Measurements from ENCODE around the gene PCDH17. TPM values are rescaled to one million over a fixed set of nuclear protein-coding genes. Genes with fewer than 3 reads are reported as not detected.

Gene PCDH17
- total RNA-seq, 2 donors from 2014 or later = 1.2 to 1.8 TPM

- intact Hi-C loops (cut with DNase I, micrococcal nuclease) = no loop called here
- no peak for DNase-seq
- no peak for ATAC-seq
These were observed 50.7 kb downstream of the PCDH17 start for GRCh38 chr13:57682128-57682716.

DNA sequence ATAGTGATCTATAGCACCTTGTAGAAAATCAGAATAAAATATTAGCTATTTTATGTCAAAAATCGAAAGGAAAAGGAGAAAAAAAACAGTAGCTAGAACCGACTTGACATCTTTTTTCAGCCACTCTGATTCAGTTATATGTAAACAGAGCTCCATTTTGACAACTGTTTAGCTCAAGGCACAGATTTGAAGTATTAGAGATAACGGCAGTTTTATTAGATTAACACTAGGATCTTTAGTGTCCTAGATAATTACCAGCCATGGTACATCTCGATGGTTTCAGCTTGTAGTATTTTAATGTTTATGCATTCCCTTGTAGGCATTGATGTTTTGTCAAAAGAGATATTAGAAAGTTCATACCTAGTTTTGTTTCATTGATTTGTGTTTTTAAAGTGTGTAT lies 67.3 kb downstream of the PCDH17 start:
- intact Hi-C loops (cut with DNase I, micrococcal nuclease) = no loop called here
- no peak for DNase-seq
- ATAC-seq = no peak

DNA sequence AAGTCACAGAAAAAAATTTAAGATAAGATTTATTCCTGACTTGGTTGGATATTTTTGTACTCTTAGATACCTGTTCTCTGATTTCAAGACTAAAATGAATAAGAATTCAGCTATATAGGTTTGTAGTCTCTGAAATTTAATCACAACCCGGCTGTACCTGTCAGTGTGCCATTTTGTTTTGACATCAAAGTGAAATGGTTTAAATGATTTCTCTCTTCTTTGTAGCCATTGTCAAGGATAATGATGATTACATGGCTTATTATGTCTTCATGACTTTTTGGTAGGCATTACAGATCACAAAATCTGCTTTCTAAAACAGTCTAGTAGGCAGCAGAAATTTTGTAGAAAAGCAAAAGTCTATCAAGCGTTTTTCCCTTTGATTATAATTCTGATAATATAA lies 72.5 kb downstream of the PCDH17 start:
- intact Hi-C loops (cut with DNase I, micrococcal nuclease) = no loop called here
- ATAC-seq = no peak
- DNase-seq = no peak

GRCh38 chr13:57716295-57716694 lies 84.8 kb downstream of the PCDH17 start:
- no peak for ATAC-seq
- DNase-seq = no peak
- intact Hi-C loops (cut with DNase I, micrococcal nuclease) = no loop called here

- DNase-seq (no peak), ATAC-seq (no peak)
- intact Hi-C loops (cut with DNase I, micrococcal nuclease) = no loop called here
These were observed 93.1 kb downstream of the PCDH17 start for GRCh38 chr13:57724486-57725272.

DNA sequence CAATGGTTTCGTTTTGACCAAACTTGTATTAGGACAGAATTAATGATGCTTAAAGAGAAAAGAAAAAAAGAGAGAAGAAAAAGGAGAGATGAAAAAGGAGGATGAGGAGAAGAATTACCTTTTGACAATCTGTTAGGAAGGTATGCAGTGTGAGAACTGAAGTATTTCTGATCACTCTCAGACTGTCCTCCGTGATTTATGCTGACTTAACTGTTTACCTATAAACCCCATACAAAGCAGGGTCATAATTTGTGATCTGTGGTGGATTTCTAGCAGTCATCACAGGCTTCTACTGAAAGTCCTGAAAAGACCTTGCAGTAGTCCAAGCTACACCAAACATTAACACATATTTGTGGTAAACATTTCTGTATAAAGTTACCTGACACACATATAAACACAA lies 93.9 kb downstream of the PCDH17 start:
- DNase-seq = no peak
- ATAC-seq = no peak
- intact Hi-C loops (cut with DNase I, micrococcal nuclease) = no loop called here

- DNase-seq = no peak
- intact Hi-C loops (cut with DNase I, micrococcal nuclease) = no loop called here
- no peak for ATAC-seq
These were observed 95.4 kb downstream of the PCDH17 start for GRCh38 chr13:57726981-57727380.

- DNase-seq = no peak
- no peak for ATAC-seq
These were observed 102.8 kb downstream of the PCDH17 start for GRCh38 chr13:57734306-57734705.

DNA sequence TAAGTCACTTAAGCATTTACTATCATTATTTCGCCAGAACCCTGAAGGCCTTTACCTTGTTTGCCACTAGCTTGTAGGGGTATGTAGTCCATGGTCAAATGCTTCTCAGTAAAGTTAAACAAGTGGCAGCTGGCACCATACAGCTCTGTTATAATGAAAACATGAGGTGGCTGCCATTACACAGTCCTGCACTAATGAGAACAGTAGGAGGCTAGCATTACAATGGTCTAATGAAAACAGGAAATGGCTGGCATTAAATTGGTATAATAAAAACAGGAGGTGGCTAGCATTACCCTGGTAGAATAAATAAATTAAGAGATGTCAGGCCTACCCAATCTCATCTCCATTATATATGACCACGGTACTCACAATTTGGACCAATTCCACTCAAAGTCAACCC lies 107.5 kb downstream of the PCDH17 start:
- intact Hi-C loops (cut with DNase I, micrococcal nuclease) = no loop called here
- no peak for DNase-seq
- ATAC-seq = no peak

More at GRCh38 chr13:57734306-57734705, 102.8 kb downstream of the PCDH17 start:
- intact Hi-C loops (cut with DNase I, micrococcal nuclease) = no loop called here

DNA sequence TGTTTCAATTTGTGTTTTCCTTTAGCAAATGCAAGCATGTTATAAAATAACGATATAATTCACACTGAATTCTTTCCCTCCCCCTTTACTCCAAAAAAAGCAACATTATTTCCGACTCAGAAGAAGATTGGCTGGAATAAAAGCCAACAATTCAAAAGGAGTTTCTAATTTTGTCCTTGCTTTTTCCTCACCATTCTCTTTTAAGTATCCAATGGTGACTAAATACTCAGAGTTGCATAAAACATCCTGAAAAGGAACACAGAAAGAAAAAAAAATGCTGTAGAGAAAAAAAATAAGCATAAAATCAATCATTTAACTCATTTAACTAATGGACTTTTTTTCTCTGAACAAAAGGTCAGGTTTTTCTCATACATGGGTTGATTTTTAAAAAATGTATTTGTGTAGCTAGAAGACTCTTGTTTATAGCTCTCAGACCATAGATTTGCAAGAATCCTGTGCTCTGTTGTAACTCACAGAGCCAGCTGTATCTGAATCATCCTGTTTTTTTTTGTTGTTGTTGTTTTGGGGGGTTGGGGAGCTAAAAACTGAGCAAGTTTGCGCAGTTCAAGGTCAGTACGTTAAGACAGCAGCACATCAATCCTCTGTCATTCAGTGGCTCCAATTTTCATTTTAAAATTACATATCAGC lies 108.1 kb downstream of the PCDH17 start:
- DNase-seq = no peak
- no peak for ATAC-seq
- intact Hi-C loops (cut with DNase I, micrococcal nuclease) = no loop called here

- intact Hi-C loops (cut with DNase I, micrococcal nuclease) = no loop called here
- DNase-seq (no peak), ATAC-seq (no peak)
These were observed 109.2 kb downstream of the PCDH17 start for GRCh38 chr13:57740719-57741118.

DNA sequence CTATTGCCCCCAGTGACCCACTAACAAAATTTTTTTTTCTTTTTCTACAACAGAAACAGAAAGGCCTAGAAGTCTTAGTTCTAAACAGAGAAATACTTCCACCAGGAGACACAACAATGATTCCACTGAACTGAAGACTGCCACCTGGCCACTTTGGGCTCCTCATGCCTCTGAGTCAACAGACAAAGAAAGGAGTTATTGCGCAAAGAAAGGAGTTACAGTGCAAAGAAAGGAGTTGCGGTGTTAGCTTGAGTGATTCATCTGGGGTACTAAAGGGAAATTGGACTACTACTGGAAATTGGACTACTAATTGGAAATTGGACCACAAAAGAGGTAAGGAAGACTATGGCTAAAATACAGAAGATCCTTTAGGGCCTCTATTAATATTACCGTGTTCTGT lies 116.6 kb downstream of the PCDH17 start:
- DNase-seq (no peak), ATAC-seq (no peak)
- intact Hi-C loops (cut with DNase I, micrococcal nuclease) = no loop called here

DNA sequence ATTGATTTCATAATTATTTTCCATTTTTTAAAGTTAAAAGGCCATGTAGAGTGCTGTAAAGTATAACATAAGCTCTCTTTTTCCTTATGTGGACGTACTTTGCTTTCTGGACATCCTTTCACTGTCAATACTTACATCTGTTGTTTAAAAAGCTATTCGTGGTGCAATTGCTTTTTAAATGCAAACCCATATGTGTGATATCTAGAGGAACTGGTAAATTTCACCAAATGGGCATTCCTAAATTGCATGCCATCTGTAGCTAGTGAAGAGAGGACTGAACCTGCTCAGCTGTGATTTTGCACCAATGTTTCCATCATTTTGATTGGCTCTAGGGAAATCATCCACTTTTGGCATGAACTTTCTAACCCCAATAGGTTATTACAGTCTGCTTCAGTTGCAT lies 129.4 kb downstream of the PCDH17 start:
- DNase-seq = no peak
- intact Hi-C loops (cut with DNase I, micrococcal nuclease) = no loop called here
- no peak for ATAC-seq

DNA sequence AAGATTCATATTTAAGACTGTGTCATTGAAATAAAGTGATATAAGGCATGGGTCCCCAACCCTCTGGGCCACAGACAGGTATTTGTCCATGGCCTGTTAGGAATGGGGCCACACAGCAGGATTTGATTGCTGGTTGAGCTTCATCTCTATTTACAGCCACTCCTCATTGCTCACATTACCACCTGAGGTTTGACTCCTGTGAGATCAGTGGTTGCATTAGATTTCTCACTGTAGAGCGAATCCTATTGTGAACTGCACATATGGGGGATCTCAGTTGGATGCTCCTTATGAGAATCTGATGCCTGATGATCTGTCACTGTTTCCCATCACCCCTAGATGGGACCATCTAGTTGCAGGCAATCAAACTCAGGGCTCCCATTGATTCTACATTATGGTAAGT lies 132.1 kb downstream of the PCDH17 start:
- intact Hi-C loops (cut with DNase I, micrococcal nuclease) = no loop called here
- DNase-seq (no peak), ATAC-seq (no peak)
